Activated T-cell treated with anti-CD3 and anti-CD28 coated beads, Interleukin-2, amount 50 U/mL, for 24 hours (primary cell): ENCODE results near the gene GALNT11.

ENCODE experiments used
- DNase-seq: peaks from one replicate; pipeline ENCODE4 v3.0.0-alpha.2; 2020
- H3K27ac Mint-ChIP-seq: 2 replicates; pipeline ENCODE4 v1.8.0; 2020; ENCODE audit warnings: mild to moderate bottlenecking, mixed read lengths
- H3K27me3 Mint-ChIP-seq: 2 replicates; pipeline ENCODE4 v1.8.0; 2020; ENCODE audit warnings: mixed read lengths
- H3K36me3 Mint-ChIP-seq: 2 replicates; pipeline ENCODE4 v1.8.0; 2020; ENCODE audit warnings: low read depth, mixed read lengths
- H3K4me1 Mint-ChIP-seq: 2 replicates; pipeline ENCODE4 v1.8.0; 2020; ENCODE audit warnings: low read depth, mixed read lengths
- H3K4me3 Mint-ChIP-seq: 2 replicates; pipeline ENCODE4 v1.8.0; 2020; ENCODE audit warnings: mild to moderate bottlenecking, moderate library complexity, mixed read lengths
- H3K9me3 Mint-ChIP-seq: 2 replicates; pipeline ENCODE4 v1.8.0; 2020; ENCODE audit warnings: mixed read lengths

GALNT11 gene

GRCh38 chr7:152129682-152130081 is 104.2 kb downstream of the GALNT11 start:
- no peak overlapping the region for H3K27ac Mint-ChIP-seq
- no peak overlapping the region for H3K4me3 Mint-ChIP-seq
- H3K9me3 Mint-ChIP-seq: peaks cover 5% of the 10 kb centered on the region
- no peaks in the 10 kb centered on the region for H3K27me3 Mint-ChIP-seq
- H3K36me3 Mint-ChIP-seq: peaks cover 89% of the 10 kb centered on the region
- no peak for DNase-seq
- H3K4me1 Mint-ChIP-seq: no peaks in the 10 kb centered on the region

DNA sequence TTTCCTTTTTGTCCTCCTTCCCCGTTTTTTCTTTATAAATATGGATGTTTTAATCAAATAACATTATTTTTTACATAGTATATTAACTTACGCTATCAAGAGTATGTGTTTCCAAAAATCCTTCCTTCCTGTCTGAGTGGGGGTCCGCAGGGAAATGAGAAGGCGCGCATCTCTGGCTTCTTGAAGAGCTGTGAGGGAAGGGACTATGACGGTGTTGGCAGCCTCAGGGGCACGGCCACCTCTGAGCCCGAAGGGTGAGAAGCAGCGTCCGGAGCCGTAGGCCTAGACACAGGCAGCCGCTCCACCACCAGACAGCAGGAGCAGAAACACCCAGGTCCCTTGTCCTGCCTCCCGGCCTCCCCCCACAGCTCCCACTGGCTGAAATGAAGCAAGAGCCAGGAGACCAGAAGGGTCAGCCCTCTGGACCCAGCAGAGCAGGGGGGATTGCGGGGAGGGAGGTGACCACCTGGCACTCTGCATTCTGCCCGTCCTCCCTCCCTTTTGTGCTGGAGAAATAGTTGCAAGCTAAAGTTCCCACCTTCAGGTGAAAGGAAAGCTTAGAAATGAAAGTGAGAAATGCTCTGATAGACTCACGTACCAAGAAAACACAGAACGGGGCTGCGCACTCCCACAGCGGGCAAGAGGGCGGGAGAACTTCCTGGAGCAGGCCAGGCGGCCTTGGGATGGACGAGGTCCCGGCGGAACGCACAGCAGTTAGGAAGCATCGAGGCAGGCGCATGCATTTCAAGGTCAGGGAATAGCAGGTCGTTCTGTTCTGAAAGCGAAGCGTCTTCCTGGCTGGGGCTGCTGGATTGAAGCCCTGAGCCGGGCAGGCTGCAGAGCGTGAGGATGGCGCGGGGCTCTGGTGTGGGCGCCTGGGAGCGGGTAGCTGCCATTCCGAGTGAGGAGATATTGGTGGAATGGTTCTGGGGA is 105.5 kb downstream of the GALNT11 start:
- DNase-seq: no peak
- peaks cover 79% of the 10 kb centered on the region for H3K36me3 Mint-ChIP-seq
- H3K4me1 Mint-ChIP-seq: no peaks in the 10 kb centered on the region
- no peaks in the 10 kb centered on the region for H3K27me3 Mint-ChIP-seq
- H3K27ac Mint-ChIP-seq: peak overlapping the region; percentile 54
- H3K9me3 Mint-ChIP-seq: no peaks in the 10 kb centered on the region
- no peak overlapping the region for H3K4me3 Mint-ChIP-seq

- Mint-ChIP-seq H3K4me1 (no peaks in the 10 kb centered on the region), H3K27ac (no peak overlapping the region), H3K27me3 (no peaks in the 10 kb centered on the region), H3K36me3 (peaks cover 80% of the 10 kb centered on the region), H3K9me3 (no peaks in the 10 kb centered on the region), H3K4me3 (no peak overlapping the region)
- DNase-seq: no peak
These were observed 106.6 kb downstream of the GALNT11 start for GRCh38 chr7:152131981-152132494.

- H3K9me3 Mint-ChIP-seq: no peaks in the 10 kb centered on the region
- H3K4me1 Mint-ChIP-seq: no peaks in the 10 kb centered on the region
- no peak overlapping the region for H3K27ac Mint-ChIP-seq
- DNase-seq: no peak
- no peaks in the 10 kb centered on the region for H3K27me3 Mint-ChIP-seq
- H3K4me3 Mint-ChIP-seq: no peak overlapping the region
- H3K36me3 Mint-ChIP-seq: peaks cover 82% of the 10 kb centered on the region
These were observed 107.3 kb downstream of the GALNT11 start for GRCh38 chr7:152132812-152133211.

- no peaks in the 10 kb centered on the region for H3K9me3 Mint-ChIP-seq
- peak overlapping the region; percentile 74 for H3K27ac Mint-ChIP-seq
- H3K4me1 Mint-ChIP-seq: no peaks in the 10 kb centered on the region
- no peak overlapping the region for H3K4me3 Mint-ChIP-seq
- peaks cover 82% of the 10 kb centered on the region for H3K36me3 Mint-ChIP-seq
- no peaks in the 10 kb centered on the region for H3K27me3 Mint-ChIP-seq
- DNase-seq: no peak
These were observed 108.3 kb downstream of the GALNT11 start for GRCh38 chr7:152133804-152134203.

- Mint-ChIP-seq H3K36me3 (peaks cover 86% of the 10 kb centered on the region), H3K9me3 (no peaks in the 10 kb centered on the region), H3K4me1 (no peaks in the 10 kb centered on the region), H3K4me3 (no peak overlapping the region), H3K27me3 (no peaks in the 10 kb centered on the region), H3K27ac (peak overlapping the region; percentile 1)
- no peak for DNase-seq
These were observed 111.2 kb downstream of the GALNT11 start for GRCh38 chr7:152136686-152137085.

DNA sequence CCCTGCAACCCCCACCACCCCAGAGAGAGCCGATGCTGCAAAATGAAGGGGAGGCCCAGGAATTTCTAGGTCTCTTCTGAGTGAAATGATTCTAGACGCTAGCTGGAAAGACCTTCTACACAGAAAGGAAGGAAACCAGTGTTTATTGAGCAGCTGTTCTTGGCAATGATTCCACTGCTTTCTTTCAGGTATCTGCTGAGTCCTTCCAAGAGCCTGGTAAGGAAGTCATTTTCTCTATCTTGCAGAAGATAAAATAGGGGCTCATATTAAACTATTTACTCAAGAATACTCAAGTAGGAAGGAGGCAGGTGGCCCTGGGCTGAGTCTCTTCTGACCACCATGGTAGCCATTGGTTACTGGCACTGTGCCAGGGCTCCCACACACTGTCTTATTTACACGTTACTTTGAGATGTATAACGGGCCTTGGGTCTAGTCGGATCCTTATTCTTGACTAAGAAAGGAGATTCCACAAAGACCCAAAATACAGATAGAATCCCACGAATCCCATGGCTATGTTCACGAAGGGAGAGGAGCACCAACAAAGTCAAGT is 112.1 kb downstream of the GALNT11 start:
- H3K36me3 Mint-ChIP-seq: peaks cover 86% of the 10 kb centered on the region
- peaks cover 2% of the 10 kb centered on the region for H3K4me1 Mint-ChIP-seq
- H3K4me3 Mint-ChIP-seq: no peak overlapping the region
- no peak overlapping the region for H3K27ac Mint-ChIP-seq
- H3K9me3 Mint-ChIP-seq: no peaks in the 10 kb centered on the region
- DNase-seq: no peak
- H3K27me3 Mint-ChIP-seq: no peaks in the 10 kb centered on the region

GRCh38 chr7:152140067-152140466 is 114.6 kb downstream of the GALNT11 start:
- peak overlapping the region; percentile 31 for H3K27ac Mint-ChIP-seq
- peaks cover 27% of the 10 kb centered on the region for H3K4me1 Mint-ChIP-seq
- DNase-seq: no peak
- no peak overlapping the region for H3K4me3 Mint-ChIP-seq
- H3K36me3 Mint-ChIP-seq: peaks cover 88% of the 10 kb centered on the region
- no peaks in the 10 kb centered on the region for H3K9me3 Mint-ChIP-seq
- H3K27me3 Mint-ChIP-seq: no peaks in the 10 kb centered on the region

GRCh38 chr7:152140560-152140959 is 115.1 kb downstream of the GALNT11 start:
- Mint-ChIP-seq H3K36me3 (peaks cover 93% of the 10 kb centered on the region), H3K4me3 (no peak overlapping the region), H3K9me3 (no peaks in the 10 kb centered on the region), H3K27me3 (no peaks in the 10 kb centered on the region), H3K4me1 (peaks cover 32% of the 10 kb centered on the region), H3K27ac (no peak overlapping the region)
- no peak for DNase-seq

DNA sequence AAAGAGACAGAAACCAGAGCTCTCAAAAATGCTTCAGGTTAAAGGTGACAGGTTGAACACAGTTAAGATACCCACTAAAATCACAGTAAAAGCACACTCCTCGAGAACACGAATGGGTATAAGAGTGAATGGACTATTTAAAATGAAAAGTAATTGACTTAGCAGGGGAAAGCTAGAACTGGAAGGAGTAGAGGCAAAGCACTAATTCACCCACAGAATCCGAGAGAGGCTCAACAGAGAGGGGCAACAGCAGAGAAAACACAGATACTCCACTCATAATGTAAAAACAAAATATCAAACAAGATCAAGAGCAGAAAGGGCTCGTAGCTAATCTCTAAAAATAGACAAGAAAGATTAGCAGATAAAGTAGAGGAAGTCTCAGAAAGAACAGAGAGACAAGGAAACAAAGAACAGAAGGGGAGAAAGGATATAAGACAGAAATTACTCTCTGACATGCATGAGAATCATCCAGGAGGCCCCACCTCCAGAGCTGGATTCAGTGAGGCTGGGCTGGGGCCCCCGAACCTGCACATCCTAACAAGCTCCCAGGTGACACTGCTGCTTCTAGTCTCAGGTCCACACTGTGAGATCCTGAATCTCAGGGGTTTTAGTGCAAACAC is 117.6 kb downstream of the GALNT11 start:
- Mint-ChIP-seq H3K4me1 (peaks cover 42% of the 10 kb centered on the region), H3K4me3 (no peak overlapping the region), H3K27me3 (no peaks in the 10 kb centered on the region), H3K27ac (peak overlapping the region; percentile 80), H3K9me3 (no peaks in the 10 kb centered on the region), H3K36me3 (peaks cover 93% of the 10 kb centered on the region)
- DNase-seq: no peak

GRCh38 chr7:152144557-152145245 is 119.2 kb downstream of the GALNT11 start:
- peak overlapping the region; percentile 90 for H3K27ac Mint-ChIP-seq
- H3K9me3 Mint-ChIP-seq: no peaks in the 10 kb centered on the region
- H3K4me3 Mint-ChIP-seq: peak overlapping the region; percentile 15
- peaks cover 42% of the 10 kb centered on the region for H3K4me1 Mint-ChIP-seq
- H3K27me3 Mint-ChIP-seq: no peaks in the 10 kb centered on the region
- H3K36me3 Mint-ChIP-seq: peaks cover 93% of the 10 kb centered on the region
- DNase-seq: no peak

DNA sequence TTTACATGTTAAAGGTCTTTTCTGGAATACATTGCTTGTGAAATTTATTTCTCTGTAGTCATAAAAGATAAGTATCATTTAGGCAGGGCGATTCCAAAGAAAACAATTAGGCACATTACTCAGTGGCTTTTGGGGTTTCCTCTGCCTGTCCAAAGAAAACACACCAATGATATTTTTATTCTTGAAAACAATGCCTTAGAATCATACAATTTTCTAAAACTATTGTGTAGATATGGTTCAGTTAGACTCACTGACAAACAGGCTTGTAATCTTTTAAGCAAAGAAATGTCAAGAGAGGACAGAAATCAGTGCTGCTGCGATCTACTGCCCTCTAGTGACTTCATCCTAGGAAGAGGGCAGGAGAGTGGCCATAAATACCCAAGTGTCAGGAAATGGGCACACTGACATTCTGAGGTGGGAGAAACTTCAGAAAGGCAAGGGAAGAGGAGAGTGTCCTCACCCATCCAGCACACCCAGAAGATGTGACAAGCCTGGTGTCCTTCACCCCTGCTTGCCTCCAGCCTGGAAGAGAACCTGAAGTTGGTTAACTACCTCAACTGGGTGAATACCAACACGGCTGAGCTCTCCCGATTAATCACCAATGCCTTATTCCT is 120.5 kb downstream of the GALNT11 start:
- Mint-ChIP-seq H3K27me3 (no peaks in the 10 kb centered on the region), H3K4me3 (no peak overlapping the region), H3K27ac (peak overlapping the region; percentile 90), H3K9me3 (no peaks in the 10 kb centered on the region), H3K36me3 (peaks cover 92% of the 10 kb centered on the region), H3K4me1 (peaks cover 42% of the 10 kb centered on the region)
- no peak for DNase-seq

DNA sequence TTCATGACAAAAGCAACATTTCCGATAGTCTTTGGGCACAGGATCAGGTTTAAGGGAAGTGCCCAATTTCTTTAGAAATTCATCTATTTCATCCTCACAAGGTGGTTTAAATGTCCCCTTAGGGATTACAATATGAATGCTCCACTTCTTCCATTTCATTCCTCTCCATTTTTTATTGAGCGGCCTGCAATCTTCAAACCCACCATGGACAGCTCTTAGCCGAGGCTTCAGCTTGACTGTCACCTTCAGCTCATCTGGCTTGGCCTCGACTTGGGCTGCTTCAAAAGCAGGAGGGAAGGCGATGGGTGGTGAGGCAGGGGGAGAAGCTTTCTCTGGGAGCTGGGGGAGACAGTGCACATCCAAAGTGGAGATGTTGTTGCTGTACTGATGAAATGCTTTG is 123.2 kb downstream of the GALNT11 start:
- no peak for DNase-seq
- Mint-ChIP-seq H3K36me3 (peaks cover 90% of the 10 kb centered on the region), H3K4me1 (peaks cover 29% of the 10 kb centered on the region), H3K9me3 (no peaks in the 10 kb centered on the region), H3K27ac (peak overlapping the region; percentile 14), H3K4me3 (no peak overlapping the region), H3K27me3 (no peaks in the 10 kb centered on the region)

DNA sequence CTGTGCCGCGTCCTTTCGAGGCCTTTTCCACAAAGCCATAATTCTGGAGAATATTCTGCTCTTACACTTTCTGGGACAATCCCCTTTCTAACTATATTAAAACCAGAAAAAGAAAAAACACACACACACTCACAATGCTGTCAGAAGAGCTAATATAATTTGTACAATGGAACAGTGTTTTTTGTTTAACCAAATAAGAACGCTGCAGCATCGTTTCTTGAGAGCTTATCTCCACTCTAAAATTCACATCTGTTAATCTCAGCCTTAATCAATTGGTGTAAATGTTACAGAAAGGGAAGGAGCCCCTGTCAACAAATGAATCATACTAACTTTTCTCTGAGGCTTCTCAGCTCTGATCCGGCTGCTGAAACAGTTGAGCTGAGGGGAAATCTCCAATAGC is 123.9 kb downstream of the GALNT11 start:
- DNase-seq: no peak
- peaks cover 22% of the 10 kb centered on the region for H3K4me1 Mint-ChIP-seq
- no peak overlapping the region for H3K4me3 Mint-ChIP-seq
- H3K36me3 Mint-ChIP-seq: peaks cover 90% of the 10 kb centered on the region
- H3K9me3 Mint-ChIP-seq: no peaks in the 10 kb centered on the region
- H3K27me3 Mint-ChIP-seq: no peaks in the 10 kb centered on the region
- H3K27ac Mint-ChIP-seq: peak overlapping the region; percentile 23
